22Rv1 (cell line): Measurements from ENCODE around the gene MAD1L1.
"Not testable (repeated sequence)": the region's sequence is repeated elsewhere in the genome, so short reads cannot be mapped to it uniquely, and the experiment has no call there.

Experiments used
- H3K27ac ChIP-seq: fragments of 450-650 bp; 2 replicates; pipeline ENCODE4 v1.5.1; 2017
- ZFX ChIP-seq: fragments of 450-650 bp; IDR thresholded peaks from 2 replicates; pipeline ENCODE4 v1.6.1; 2017; ENCODE audit warnings: antibody characterized with exemption, borderline replicate concordance
- TF ChIP-seq, protein P1 (sequence below): fragments of 450-650 bp; IDR thresholded peaks from 2 replicates; pipeline ENCODE4 v1.5.1; 2017; ENCODE audit warnings: mild to moderate bottlenecking

MAD1L1 gene

DNA sequence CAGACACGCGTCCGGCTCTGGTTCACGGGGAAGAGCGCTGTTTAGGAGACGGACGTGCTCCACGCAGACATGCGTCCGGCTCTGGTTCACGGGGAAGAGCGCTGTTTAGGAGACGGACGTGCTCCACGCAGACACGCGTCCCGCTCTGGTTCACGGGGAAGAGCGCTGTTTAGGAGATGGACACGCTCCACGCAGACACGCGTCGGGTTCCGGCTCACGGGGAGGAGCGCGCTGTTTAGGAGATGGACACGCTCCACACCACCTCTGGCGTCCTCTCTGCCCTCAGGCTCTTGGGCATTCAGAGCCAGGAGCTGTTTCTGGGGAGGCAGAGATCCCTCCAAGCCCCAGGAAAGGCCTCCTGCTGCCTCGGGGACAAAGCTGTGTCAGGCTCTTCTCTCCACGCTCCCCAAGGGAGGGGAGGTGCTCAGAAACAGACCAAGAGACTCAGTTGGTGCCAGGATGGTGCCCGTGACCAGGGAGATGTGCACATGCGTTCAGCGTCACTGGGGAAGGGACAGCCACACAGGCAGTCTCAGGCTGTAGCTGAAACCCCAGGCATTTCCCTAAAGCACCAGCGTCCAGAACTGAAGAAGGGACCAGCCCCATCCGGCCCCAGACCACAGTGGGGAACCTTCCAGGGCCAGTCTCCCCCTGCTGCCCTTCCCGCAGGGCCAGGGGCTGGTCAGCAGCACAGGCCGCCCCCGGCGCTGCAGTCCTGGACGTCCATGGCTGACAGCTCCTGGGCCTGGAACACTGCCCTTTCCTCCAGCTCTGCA is 387.0 kb downstream of the MAD1L1 start:
- TF ChIP-seq, protein P1, sequence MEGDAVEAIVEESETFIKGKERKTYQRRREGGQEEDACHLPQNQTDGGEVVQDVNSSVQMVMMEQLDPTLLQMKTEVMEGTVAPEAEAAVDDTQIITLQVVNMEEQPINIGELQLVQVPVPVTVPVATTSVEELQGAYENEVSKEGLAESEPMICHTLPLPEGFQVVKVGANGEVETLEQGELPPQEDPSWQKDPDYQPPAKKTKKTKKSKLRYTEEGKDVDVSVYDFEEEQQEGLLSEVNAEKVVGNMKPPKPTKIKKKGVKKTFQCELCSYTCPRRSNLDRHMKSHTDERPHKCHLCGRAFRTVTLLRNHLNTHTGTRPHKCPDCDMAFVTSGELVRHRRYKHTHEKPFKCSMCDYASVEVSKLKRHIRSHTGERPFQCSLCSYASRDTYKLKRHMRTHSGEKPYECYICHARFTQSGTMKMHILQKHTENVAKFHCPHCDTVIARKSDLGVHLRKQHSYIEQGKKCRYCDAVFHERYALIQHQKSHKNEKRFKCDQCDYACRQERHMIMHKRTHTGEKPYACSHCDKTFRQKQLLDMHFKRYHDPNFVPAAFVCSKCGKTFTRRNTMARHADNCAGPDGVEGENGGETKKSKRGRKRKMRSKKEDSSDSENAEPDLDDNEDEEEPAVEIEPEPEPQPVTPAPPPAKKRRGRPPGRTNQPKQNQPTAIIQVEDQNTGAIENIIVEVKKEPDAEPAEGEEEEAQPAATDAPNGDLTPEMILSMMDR = no peak
- TF ChIP-seq ZFX = no peak
- H3K27ac ChIP-seq = no peak overlapping the region

DNA sequence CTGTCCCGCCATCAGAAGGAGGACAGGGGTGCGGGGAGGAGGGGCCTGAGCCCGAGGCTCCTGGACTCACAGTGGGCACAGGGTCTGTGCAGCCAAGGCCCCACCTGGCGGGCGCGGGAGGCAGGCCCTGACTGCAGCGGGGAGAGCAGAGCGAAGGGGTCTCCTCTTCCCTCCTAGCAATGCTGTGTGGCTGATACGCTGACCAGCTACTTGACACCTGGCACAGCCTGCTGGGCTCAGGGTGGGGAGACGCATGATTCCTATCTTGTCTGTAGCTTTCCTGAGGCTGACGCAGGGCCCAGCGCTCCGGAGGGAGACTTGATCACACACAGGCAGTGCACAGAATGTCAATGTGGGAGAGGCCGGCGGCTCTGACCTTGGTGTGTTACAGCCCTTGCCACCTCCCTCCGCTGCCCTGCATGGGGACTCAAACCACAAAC is 387.8 kb downstream of the MAD1L1 start:
- H3K27ac ChIP-seq = no peak overlapping the region
- TF ChIP-seq ZFX = no peak
- TF ChIP-seq, protein P1 = no peak

DNA sequence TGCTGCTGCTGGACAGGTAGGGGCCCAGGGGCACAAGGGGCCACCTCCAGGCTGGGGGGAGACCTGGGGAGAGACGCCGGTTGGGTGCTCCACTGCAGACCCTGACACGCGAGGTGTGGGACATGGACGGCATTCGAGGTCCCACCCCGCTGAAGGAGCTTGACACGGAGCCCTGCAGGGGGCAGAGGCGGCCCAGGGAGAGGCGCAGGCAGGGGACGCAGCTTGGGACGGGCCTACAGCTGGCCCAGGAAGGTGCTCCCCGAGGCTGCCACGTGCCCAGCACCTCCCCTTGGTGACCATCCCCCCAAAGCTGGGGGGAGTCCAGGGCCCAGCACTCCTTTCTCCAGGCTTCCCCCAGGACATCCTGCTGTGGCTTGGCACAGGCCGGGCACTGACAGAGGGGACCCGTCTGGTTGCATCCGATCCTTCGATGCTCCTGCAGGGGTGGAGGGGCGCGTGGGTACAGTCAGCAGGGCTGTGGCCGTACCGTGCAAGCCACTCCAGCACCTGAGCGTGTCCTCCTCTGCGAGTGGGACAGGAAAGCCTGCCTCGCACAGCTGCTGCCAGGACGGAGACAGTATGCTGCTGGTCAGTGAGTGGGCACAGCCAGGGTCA is 388.3 kb downstream of the MAD1L1 start:
- no peak overlapping the region for H3K27ac ChIP-seq
- no peak for TF ChIP-seq ZFX
- TF ChIP-seq, protein P1 = no peak

DNA sequence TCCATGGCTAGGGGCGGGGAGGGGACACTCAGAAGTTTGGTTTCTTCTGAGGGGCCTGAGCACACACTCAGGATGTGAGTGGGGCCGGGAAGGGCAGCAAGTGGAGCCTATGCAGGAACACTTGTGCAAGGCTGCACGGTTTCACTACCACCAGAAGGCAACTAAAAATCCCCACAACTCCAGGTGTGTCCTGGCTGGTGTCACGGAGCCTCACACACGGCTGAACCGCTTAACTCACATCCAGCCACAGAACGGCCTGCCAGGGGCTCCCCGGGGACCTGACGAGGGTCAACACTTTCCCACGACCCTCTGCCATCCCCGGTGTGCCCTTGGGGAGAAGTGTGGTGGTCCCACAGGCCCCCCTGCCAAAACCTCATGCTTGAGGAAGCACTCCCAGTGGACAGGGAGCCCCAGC is 388.8 kb downstream of the MAD1L1 start:
- no peak overlapping the region for H3K27ac ChIP-seq
- TF ChIP-seq ZFX = no peak
- TF ChIP-seq, protein P1 = no peak

DNA sequence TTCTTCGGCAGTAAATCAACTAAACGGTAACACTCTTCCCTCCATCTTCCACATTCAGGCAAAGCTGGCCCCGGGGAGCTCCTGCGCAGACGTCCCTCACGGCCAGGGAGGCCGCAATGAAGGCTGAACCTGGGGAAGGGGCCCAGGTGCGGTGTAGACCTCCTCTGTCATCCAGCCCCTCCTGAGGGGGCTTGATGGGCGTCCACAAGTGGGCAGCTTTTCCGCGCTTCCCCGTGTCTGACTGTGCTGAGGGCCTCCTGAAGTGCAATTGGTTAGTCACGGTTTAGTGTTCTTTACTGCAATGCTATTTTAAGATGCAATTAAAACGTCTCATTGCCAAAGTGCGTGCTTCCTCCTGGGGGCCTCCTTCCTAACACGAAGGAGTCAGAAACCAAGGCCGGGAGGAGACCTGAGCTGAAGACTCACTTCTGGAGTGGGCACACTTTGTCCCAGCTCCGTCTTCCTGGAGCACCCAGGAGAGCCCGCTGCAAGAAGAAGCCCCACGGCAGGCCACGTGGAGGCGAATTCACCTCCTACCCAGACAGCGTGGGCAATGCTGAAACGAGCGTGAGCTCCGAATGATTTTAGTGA is 389.4 kb downstream of the MAD1L1 start:
- TF ChIP-seq, protein P1 = no peak
- TF ChIP-seq ZFX = no peak
- no peak overlapping the region for H3K27ac ChIP-seq

DNA sequence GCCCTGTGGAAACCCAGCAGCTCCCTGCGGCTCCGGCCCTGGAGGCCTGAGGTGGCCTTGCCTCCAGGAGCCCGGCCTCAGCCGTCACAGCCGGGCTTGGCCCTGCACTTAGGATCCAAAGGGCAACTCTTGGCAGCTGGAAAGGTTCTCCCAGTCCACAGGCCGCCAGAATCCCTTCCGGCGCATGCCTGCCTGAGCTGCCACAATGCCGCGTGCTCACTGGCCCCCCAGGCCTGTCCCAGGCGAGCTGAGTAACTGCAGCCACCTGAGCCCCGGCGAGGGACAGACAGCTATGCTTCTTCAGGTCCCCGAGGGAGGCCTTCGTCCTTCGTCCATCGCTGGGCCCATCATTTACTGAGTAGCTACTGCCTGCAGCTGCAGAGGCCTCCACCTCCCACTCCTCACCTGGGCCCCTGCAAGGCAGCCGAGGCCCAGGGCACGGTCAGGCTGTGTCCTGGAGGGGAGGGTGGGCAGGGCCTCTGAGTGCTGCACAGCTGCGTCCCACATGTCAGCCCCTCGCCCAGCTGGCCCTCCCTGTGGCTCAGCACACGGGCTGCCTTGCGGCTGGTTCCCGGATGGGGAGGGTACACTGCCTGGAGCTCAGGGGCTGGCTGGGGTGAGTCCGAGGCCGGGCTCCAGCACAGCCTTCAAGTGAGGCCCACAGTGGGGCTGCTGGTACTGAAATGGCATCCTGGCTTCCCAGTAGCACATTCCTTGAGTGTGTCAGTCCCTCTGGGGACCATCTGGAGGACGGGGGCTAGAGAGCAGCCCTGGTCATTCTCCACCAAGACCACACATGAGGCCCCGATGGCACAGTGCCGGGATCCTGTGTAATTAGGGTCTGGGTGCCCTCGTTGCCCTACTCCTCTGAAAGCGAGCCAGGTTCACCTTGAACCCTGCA is 390.2 kb downstream of the MAD1L1 start:
- no peak overlapping the region for H3K27ac ChIP-seq
- no peak for TF ChIP-seq ZFX
- TF ChIP-seq, protein P1 = no peak

DNA sequence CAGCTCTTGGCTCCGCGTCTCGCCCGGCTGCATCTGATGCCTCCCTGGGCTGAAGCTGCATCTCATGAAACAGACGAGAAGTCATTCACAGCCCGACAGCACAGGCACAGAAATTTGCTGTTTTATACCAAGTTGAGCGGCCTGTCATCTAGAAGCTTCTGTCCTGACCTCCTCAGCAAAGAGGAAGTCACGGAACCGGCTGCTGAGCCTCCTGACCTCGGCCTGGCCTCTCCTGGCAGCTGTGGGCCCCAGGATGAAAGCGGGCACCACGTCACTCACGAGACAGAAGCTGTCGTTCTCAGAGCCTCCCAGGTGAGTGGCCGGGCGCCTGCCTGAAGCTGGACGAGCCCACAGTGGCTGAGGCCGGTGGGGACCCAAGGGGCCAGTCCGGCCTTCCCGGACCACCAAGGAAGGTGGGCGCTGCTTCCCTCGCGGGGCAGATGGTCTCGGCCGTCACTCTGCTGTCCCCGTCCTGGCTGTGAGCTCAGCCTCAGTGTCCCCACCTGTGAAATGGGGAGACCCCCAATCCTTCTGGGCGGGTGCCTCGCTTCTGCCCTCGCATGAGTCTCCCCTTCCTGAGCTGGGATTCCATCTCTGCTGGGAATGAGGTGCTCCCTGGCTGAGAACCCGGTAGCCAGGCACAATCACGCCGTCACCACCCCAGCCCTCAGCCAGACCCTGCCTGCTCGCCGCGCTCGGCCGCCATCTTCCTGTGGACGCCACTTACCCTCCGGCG is 391.3 kb downstream of the MAD1L1 start:
- H3K27ac ChIP-seq = not testable (repeated sequence)

DNA sequence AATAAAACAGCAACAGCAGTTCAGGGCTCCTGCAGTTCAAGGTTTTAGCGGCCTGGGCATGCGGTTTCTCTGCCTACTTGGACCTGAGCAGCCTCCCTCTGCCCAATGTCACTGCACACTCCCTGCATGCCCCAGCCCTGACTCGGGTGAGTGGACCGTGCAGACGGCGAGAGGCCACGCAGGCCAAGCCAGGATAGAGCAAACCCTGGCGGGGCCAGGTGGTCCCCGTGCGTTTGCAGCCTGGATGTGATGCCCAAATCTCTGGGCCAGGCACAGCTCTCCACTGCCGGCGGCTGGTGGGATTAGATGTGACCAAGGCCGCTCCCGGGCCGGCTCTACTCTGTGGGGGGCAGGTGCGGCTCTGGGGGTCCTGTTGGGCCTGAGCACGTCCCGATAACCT is 392.0 kb downstream of the MAD1L1 start:
- H3K27ac ChIP-seq = not testable (repeated sequence)
